ENCODE measurements around the gene LTA4H.

- TF ChIP-seq, protein P1, sequence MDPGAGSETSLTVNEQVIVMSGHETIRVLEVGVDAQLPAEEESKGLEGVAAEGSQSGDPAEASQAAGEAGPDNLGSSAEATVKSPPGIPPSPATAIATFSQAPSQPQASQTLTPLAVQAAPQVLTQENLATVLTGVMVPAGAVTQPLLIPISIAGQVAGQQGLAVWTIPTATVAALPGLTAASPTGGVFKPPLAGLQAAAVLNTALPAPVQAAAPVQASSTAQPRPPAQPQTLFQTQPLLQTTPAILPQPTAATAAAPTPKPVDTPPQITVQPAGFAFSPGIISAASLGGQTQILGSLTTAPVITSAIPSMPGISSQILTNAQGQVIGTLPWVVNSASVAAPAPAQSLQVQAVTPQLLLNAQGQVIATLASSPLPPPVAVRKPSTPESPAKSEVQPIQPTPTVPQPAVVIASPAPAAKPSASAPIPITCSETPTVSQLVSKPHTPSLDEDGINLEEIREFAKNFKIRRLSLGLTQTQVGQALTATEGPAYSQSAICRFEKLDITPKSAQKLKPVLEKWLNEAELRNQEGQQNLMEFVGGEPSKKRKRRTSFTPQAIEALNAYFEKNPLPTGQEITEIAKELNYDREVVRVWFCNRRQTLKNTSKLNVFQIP (CRISPR knock-in tag; IDR thresholded peaks at IDR 0.05; ENCODE audit: borderline replicate concordance, low read depth) = no peak
- TF ChIP-seq CSDC2 (CRISPR knock-in tag; IDR thresholded peaks at IDR 0.05) (no peak), BACH2 (CRISPR knock-in tag; IDR thresholded peaks at IDR 0.05; ENCODE audit: borderline replicate concordance) (no peak)
These were observed 24.7 kb upstream of the LTA4H start for GRCh38 chr12:96060041-96060440.
